K562 (cell line): Measurements from ENCODE around the gene CBY2. TPM values are rescaled to one million over a fixed set of nuclear protein-coding genes. Genes with fewer than 3 reads are reported as not detected.

ENCODE experiments used
- ATAC-seq: fragments of 200-7000 bp; cut with Tn5 transposase; 3 replicates; pipeline ENCODE4 v1.9.1; 2020; ENCODE audit warnings: moderate library complexity
- BruUV-seq: library from RNA; stranded (reverse); fragments of 400-500 nt; replicated peaks from 2 replicates; lab custom pipeline; 2021; lab: Mats Ljungman, UMichigan
- CTCF ChIA-PET: fragments of 300-600 bp; formaldehyde crosslinking; extraction: SDS; loops from one replicate; lab custom pipeline; 2021; ENCODE audit warnings: low intra/inter-chr PET ratio; lab: Yijun Ruan, JAX
- POLR2A ChIA-PET: fragments of 300-600, 350-650 bp; sonication (Branson Sonifier 250); formaldehyde crosslinking; extraction: SDS; loops from one replicate; lab custom pipeline; 2021; ENCODE audit warnings: antibody characterized with exemption, inconsistent platforms; lab: Yijun Ruan, JAX
- DNase-seq, 4 experiments: peaks; one replicate each; pipeline versions ENCODE4 v3.0.0 to v3.0.0-alpha.2; 2011 to 2018; ENCODE audit warnings: low spot score in 3 of 4, mixed read lengths in 3 of 4; ENCODE audit errors: extremely low read depth in 1 of 4
- FAIRE-seq: peaks from 2 replicates; lab custom pipeline; 2011; peaks lifted over from hg19 to GRCh38; lab: Jason Lieb, UNC
- H2AFZ ChIP-seq: 2 replicates; pipeline ENCODE4 v1.6.0; 2011; ENCODE audit warnings: low read depth, low read length, control low read depth, inconsistent platforms
- H3K27ac ChIP-seq: fragments of 200-600 bp; 3 replicates; pipeline ENCODE4 v1.8.0; 2011; ENCODE audit warnings: low read depth, mild to moderate bottlenecking, control low read depth, inconsistent platforms, low read length, moderate library complexity, mixed read lengths; ENCODE audit errors: extremely low read depth
- H3K27me3 ChIP-seq, 2 experiments: fragments of 300-600 bp in 1 of 2; 2 replicates in 1 of 2; 3 replicates in 1 of 2; pipeline versions ENCODE4 v1.6.0 to v1.8.0; 2011; ENCODE audit warnings: inconsistent platforms in 2 of 2, low read length in 2 of 2, mild to moderate bottlenecking in 1 of 2, mixed read lengths in 1 of 2, moderate library complexity in 1 of 2; ENCODE audit not compliant: control insufficient read depth in 2 of 2, insufficient read depth in 2 of 2
- H3K36me3 ChIP-seq: fragments of 300-600 bp; 3 replicates; pipeline ENCODE4 v1.8.0; 2011; ENCODE audit warnings: mild to moderate bottlenecking, low read length, inconsistent platforms; ENCODE audit not compliant: control insufficient read depth, insufficient read depth
- H3K4me1 ChIP-seq, 2 experiments: fragments of 200-600 bp in 1 of 2; replicated peaks in 1 of 2; 2 replicates in 1 of 2; 3 replicates in 1 of 2; pipeline versions ENCODE4 v1.5.1 to v1.8.0; 2011; ENCODE audit warnings: inconsistent platforms in 2 of 2, low read length in 2 of 2, mild to moderate bottlenecking in 1 of 2, mixed read lengths in 1 of 2, moderate library complexity in 1 of 2; ENCODE audit not compliant: control insufficient read depth in 2 of 2, insufficient read depth in 2 of 2
- H3K4me2 ChIP-seq: 2 replicates; pipeline ENCODE4 v1.6.1; 2011; ENCODE audit warnings: low read length, control low read depth, inconsistent platforms, mixed read lengths; ENCODE audit not compliant: insufficient read depth
- H3K4me3 ChIP-seq: fragments of 200-600 bp; sonication (generic), shearing (Covaris generic); 2 replicates; pipeline ENCODE4 v1.5.1; 2016; ENCODE audit warnings: control low read depth, inconsistent platforms
- H3K79me2 ChIP-seq: fragments of 200-600 bp; 3 replicates; pipeline ENCODE4 v1.8.0; 2011; ENCODE audit warnings: low read length, inconsistent platforms; ENCODE audit not compliant: control insufficient read depth, insufficient read depth
- H3K9ac ChIP-seq, 2 experiments: 2 replicates each; pipeline versions ENCODE4 v1.6.0 to v1.6.1; 2011; ENCODE audit warnings: low read depth in 2 of 2, low read length in 2 of 2, control low read depth in 1 of 2, inconsistent platforms in 1 of 2, mild to moderate bottlenecking in 1 of 2, mixed read lengths in 1 of 2; ENCODE audit not compliant: insufficient read depth in 1 of 2
- H3K9me1 ChIP-seq: one replicate; pipeline ENCODE4 v1.6.0; 2011; ENCODE audit warnings: inconsistent platforms, mild to moderate bottlenecking, low read length, moderate library complexity; ENCODE audit not compliant: control insufficient read depth, insufficient read depth
- H3K9me3 ChIP-seq: replicated peaks from 2 replicates; pipeline ENCODE4 v1.5.1; 2011; ENCODE audit warnings: low read depth, low read length, inconsistent platforms; ENCODE audit not compliant: control insufficient read depth, insufficient read depth
- H4K20me1 ChIP-seq: replicated peaks from 2 replicates; pipeline ENCODE4 v1.6.1; 2011; ENCODE audit warnings: low read length, inconsistent platforms, mixed read lengths; ENCODE audit not compliant: control insufficient read depth, insufficient read depth
- BACH1 ChIP-seq: fragments of 200-800 bp; sonication (Bioruptor generic); IDR thresholded peaks from 2 replicates; pipeline ENCODE4 v1.6.1; 2016; ENCODE audit warnings: missing genetic modification characterization, missing compliant biosample characterization
- BRD4 ChIP-seq: fragments of 200-600 bp; sonication (generic); IDR thresholded peaks from 2 replicates; pipeline ENCODE4 v1.6.1; 2017; ENCODE audit warnings: inconsistent platforms
- CHCHD3 ChIP-seq: fragments of 250-450 bp; sonication (Bioruptor Pico); IDR thresholded peaks from 2 replicates; pipeline ENCODE4 v2.1.2; 2022; ENCODE audit warnings: mild to moderate bottlenecking
- EGR1 ChIP-seq: fragments of 450-650 bp; conservative IDR thresholded peaks from 2 replicates; pipeline ENCODE4 v1.6.1; 2017; ENCODE audit warnings: mild to moderate bottlenecking
- FOXA3 ChIP-seq, 2 experiments: fragments of 450-650 bp in 1 of 2; sonication (generic) in 1 of 2; formaldehyde crosslinking; IDR thresholded peaks in 1 of 2; conservative IDR thresholded peaks in 1 of 2; 2 replicates each; pipeline versions ENCODE4 v1.4.0 to v1.8.0; 2020 to 2022; ENCODE audit warnings: mild to moderate bottlenecking in 2 of 2, missing genetic modification reagents in 1 of 2
- MAFK ChIP-seq: IDR thresholded peaks from 2 replicates; pipeline ENCODE4 v1.6.1; 2011; ENCODE audit warnings: low read length, improper control_type of control experiment
- MLLT1 ChIP-seq, 2 experiments: fragments of 450-650 bp; IDR thresholded peaks; 2 replicates each; pipeline ENCODE4 v1.6.1; 2016
- RFX5 ChIP-seq: IDR thresholded peaks from 2 replicates; pipeline ENCODE4 v1.6.1; 2011; ENCODE audit warnings: low read depth, mild to moderate bottlenecking, improper control_type of control experiment, low read length
- SLC30A9 ChIP-seq: fragments of 250-450 bp; sonication (Bioruptor Pico); IDR thresholded peaks from 2 replicates; pipeline ENCODE4 v1.8.0; 2022; ENCODE audit warnings: mild to moderate bottlenecking, moderate library complexity
- TAF7 ChIP-seq: fragments of 450-650 bp; IDR thresholded peaks from 2 replicates; pipeline ENCODE4 v1.6.1; 2016; ENCODE audit warnings: missing genetic modification characterization, missing compliant biosample characterization
- ZBTB43 ChIP-seq: sonication (generic); formaldehyde crosslinking; IDR thresholded peaks from 2 replicates; pipeline ENCODE4 v1.8.0; 2023; ENCODE audit warnings: mild to moderate bottlenecking, missing genetic modification reagents
- ZC3H11A ChIP-seq: IDR thresholded peaks from 2 replicates; pipeline ENCODE4 v1.6.1; 2012; ENCODE audit warnings: low read depth, low read length, improper control_type of control experiment
- ZNF143 ChIP-seq: sonication (generic); formaldehyde crosslinking; IDR thresholded peaks from 2 replicates; pipeline ENCODE4 v1.9.0; 2022; ENCODE audit warnings: mild to moderate bottlenecking, missing genetic modification reagents
- ZNF184 ChIP-seq: sonication (generic); formaldehyde crosslinking; IDR thresholded peaks from 2 replicates; pipeline ENCODE4 v1.5.0; 2020; ENCODE audit warnings: missing genetic modification reagents
- ZNF408 ChIP-seq: fragments of 250-450 bp; sonication (Bioruptor Pico); IDR thresholded peaks from 2 replicates; pipeline ENCODE4 v1.4.0; 2020; ENCODE audit warnings: low read depth, mild to moderate bottlenecking, moderate library complexity
- ZNF830 ChIP-seq: fragments of 250-450 bp; sonication (Bioruptor Pico); IDR thresholded peaks from 2 replicates; pipeline ENCODE4 v1.5.0; 2021; ENCODE audit warnings: mild to moderate bottlenecking
- WGBS: fragments of 100-300 bp; shearing (Covaris generic); methylation state at CpG from one replicate; pipeline ENCODE4 v1.1.6; 2016; ENCODE audit warnings: low coverage, mixed read lengths; ENCODE audit not compliant: insufficient coverage; ENCODE audit errors: missing lambda C conversion rate; 5-methylcytosine and 5-hydroxymethylcytosine counted together
- in situ Hi-C: fragments of 300-500 bp; cut with MboI; formaldehyde crosslinking; loops from 4 replicates; pipeline ENCODE4 v1.15.0; 2018; ENCODE audit warnings: inconsistent platforms, mixed read lengths
- intact Hi-C: fragments of 100-400 bp; cut with micrococcal nuclease; formaldehyde crosslinking; loops from 2 replicates; pipeline ENCODE4 v1.14.2; 2022
- polyA plus RNA-seq, 8 experiments: library from polyadenylated mRNA; depleted of rRNA in 4 of 8; stranded (reverse) in 5 of 8; unstranded in 3 of 8; fragments of >200 nt; fragmentation: Nextera tagmentation in 2 of 8; fragmentation: Illumina TruSeq in 1 of 8; extraction: Ambion mirVana in 2 of 8; extraction: Trizol in 1 of 8; gene quantifications; 2 replicates each; pipeline versions ENCODE4 v1.2.1 to v1.2.3, GENCODE V29; 2011 to 2014; ENCODE audit warnings: inconsistent platforms in 1 of 8, missing spikeins in 1 of 8
- total RNA-seq, 7 experiments: library from RNA; depleted of rRNA in 6 of 7; stranded (reverse); fragments of >200 nt in 6 of 7; fragmentation: Illumina TruSeq in 2 of 7; extraction: Trizol in 2 of 7; gene quantifications; 2 replicates each; pipeline versions ENCODE4 v1.2.1 to v1.2.3, GENCODE V29; 2011 to 2021; ENCODE audit warnings: low replicate concordance in 1 of 7
- TF ChIP-seq, protein P1 (sequence below): fragments of 450-650 bp; formaldehyde crosslinking; IDR thresholded peaks from 2 replicates; pipeline ENCODE4 v1.4.0; 2020; ENCODE audit warnings: mild to moderate bottlenecking, moderate library complexity

Gene CBY2
- total and polyA plus RNA-seq, 9 of the 15 experiments (the other 6 are each of a cell fraction or from before 2014, with no cell fraction given) = 0.09 TPM; not detected in 8

DNA sequence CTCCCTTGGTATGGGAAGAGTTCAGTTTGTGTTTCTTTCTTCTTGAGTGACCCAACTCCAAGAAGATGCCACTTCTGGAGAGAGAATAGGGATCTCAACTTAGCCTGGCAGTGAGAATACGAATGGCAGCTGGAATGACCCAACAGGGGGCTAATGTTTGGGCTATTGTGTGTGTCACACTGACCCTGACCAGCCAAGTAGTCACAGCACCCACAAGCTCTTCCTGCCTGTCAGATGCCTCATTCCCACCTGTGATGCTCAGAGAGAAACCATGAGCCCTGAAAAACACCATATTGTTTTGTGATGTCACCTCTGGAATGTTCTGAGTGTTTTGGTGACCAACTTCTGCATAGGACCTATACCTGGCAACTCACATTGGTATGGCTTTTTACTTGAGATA is at the start of gene CBY2 (continued):
- TF ChIP-seq ZNF408 (no peak), ZBTB43 (CRISPR knock-in tag) (no peak), MAFK (no peak), ZNF184 (no peak)

DNA sequence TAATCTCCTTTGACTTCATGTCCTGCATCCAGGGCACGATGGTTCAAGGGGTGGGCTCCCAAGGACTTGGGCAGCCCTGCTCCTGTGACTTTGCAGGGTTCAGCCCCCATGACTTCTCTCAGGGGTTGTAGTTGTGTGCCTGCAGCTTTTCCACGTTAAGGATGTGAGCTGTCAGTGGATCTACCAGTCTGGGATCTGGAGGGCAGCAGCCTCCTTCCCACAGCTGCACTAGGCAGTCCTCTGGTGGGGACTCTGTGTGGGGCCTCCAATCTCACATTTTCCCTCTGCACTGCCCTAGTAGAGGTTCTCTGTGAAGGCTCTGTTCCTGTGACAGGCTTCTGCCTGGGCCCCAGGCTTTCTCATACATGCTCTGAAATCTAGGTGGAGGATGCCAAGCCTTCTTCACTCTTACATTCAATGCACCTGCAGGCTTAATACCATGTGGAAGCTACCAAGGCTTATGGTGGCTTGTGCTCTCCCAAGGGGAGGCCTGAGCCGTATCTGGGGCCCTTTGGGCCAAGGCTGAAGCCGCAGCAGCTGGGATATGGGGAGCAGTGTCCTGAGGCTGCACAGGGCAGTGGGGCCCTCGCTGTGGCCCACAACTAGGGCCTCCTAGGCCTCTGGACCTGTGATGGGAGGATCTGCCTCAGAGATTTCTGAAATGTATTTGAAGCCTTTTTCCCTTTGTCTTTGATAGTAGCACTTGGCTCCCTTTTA is 47.3 kb upstream of the CBY2 start:
- WGBS = 0% methylated on average over 5 of the region's 5 CpGs
- TF ChIP-seq ZNF143 = no peak
- no peak for TF ChIP-seq ZNF830 (CRISPR knock-in tag)
- no peak for TF ChIP-seq CHCHD3 (CRISPR knock-in tag)
- TF ChIP-seq, protein P1, sequence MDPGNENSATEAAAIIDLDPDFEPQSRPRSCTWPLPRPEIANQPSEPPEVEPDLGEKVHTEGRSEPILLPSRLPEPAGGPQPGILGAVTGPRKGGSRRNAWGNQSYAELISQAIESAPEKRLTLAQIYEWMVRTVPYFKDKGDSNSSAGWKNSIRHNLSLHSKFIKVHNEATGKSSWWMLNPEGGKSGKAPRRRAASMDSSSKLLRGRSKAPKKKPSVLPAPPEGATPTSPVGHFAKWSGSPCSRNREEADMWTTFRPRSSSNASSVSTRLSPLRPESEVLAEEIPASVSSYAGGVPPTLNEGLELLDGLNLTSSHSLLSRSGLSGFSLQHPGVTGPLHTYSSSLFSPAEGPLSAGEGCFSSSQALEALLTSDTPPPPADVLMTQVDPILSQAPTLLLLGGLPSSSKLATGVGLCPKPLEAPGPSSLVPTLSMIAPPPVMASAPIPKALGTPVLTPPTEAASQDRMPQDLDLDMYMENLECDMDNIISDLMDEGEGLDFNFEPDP (CRISPR knock-in tag) = no peak
- TF ChIP-seq EGR1 = no peak
- TF ChIP-seq SLC30A9 (CRISPR knock-in tag) = no peak
- TF ChIP-seq RFX5 = no peak
- no peak for TF ChIP-seq BACH1 (tag)
- no peak for TF ChIP-seq MLLT1 (IDR thresholded peaks at IDR 0.05)
- no peak for TF ChIP-seq TAF7
- no peak for TF ChIP-seq FOXA3 (CRISPR knock-in tag; conservative IDR thresholded peaks at IDR 0.05 in 1 of 2, IDR thresholded peaks at IDR 0.05 in 1 of 2)
- TF ChIP-seq BRD4 = no peak
- TF ChIP-seq ZC3H11A = no peak

More for the DNA sequence above, 47.3 kb upstream of the CBY2 start:
- Histone ChIP-seq H3K9me1 (no peaks in the 10 kb centered on the region), H3K27ac (no peak overlapping the region), H4K20me1 (no peaks in the 10 kb centered on the region), H2AFZ (no peak overlapping the region), H3K4me2 (no peak overlapping the region), H3K4me3 (no peak overlapping the region), H3K4me1 (no peaks in the 10 kb centered on the region), H3K79me2 (no peaks in the 10 kb centered on the region), H3K36me3 (no peaks in the 10 kb centered on the region), H3K27me3 (no peaks in the 10 kb centered on the region), H3K9me3 (no peaks in the 10 kb centered on the region), H3K9ac (no peak overlapping the region)
- DNase-seq (no peak), FAIRE-seq (no peak), ATAC-seq (no peak)
- BruUV-seq = no TSS peak
- intact Hi-C loops (no loop called here), in situ Hi-C loops (no loop called here)
- POLR2A ChIA-PET = no interaction called here
- CTCF ChIA-PET = no interaction called here
